SU-DHL-6 (cell line): ENCODE measurements around the gene LCP2.

Experiments used
- H2AFZ ChIP-seq: fragments of 200-600 bp; sonication (generic); 2 replicates; pipeline ENCODE4 v1.6.1; 2014; ENCODE audit warnings: low read depth, mild to moderate bottlenecking, moderate library complexity, mixed read lengths, antibody characterized with exemption, low read length; ENCODE audit not compliant: severe bottlenecking
- H3F3A ChIP-seq: fragments of 200-600 bp; shearing (Covaris generic); 2 replicates; pipeline ENCODE4 v1.6.0; 2016; ENCODE audit warnings: antibody characterized with exemption, mild to moderate bottlenecking; ENCODE audit not compliant: insufficient read depth
- H3K27ac ChIP-seq: fragments of 200-600 bp; sonication (generic); 2 replicates; pipeline ENCODE4 v1.5.1; 2016; ENCODE audit warnings: low read depth, mild to moderate bottlenecking, low read length, moderate library complexity, mixed read lengths
- H3K27me3 ChIP-seq: fragments of 200-600 bp; sonication (generic), shearing (Covaris generic); 2 replicates; pipeline ENCODE4 v1.6.0; 2014; ENCODE audit warnings: mild to moderate bottlenecking, low read length
- H3K36me3 ChIP-seq: fragments of 200-600 bp; sonication (generic); 2 replicates; pipeline ENCODE4 v1.6.1; 2014; ENCODE audit warnings: mild to moderate bottlenecking, low read length, mixed read lengths
- H3K4me2 ChIP-seq: fragments of 300-600, 200-600 bp; shearing (Covaris generic), sonication (generic); 2 replicates; pipeline ENCODE4 v1.6.0; 2014; ENCODE audit warnings: low read length, low read depth, mild to moderate bottlenecking; ENCODE audit not compliant: poor library complexity, severe bottlenecking
- H3K4me3 ChIP-seq: fragments of 200-600 bp; sonication (generic); 2 replicates; pipeline ENCODE4 v1.5.1; 2014; ENCODE audit warnings: antibody characterized with exemption, low read length, mild to moderate bottlenecking, mixed read lengths; ENCODE audit not compliant: insufficient read depth, poor library complexity, severe bottlenecking
- H3K79me2 ChIP-seq: fragments of 200-600 bp; sonication (generic); 2 replicates; pipeline ENCODE4 v1.6.1; 2014; ENCODE audit warnings: mild to moderate bottlenecking, low read length, moderate library complexity; ENCODE audit not compliant: insufficient read depth
- H3K9ac ChIP-seq: fragments of 200-600 bp; sonication (generic); 2 replicates; pipeline ENCODE4 v1.7.0; 2014; ENCODE audit warnings: mild to moderate bottlenecking, low read length
- H3K9me2 ChIP-seq: fragments of 200-600 bp; sonication (generic); replicated peaks from 2 replicates; pipeline ENCODE4 v1.6.1; 2014; ENCODE audit warnings: low read length; ENCODE audit not compliant: insufficient read depth
- H3K9me3 ChIP-seq: fragments of 200-600 bp; sonication (generic); 2 replicates; pipeline ENCODE4 v1.6.1; 2014; ENCODE audit warnings: low read length, mixed read lengths; ENCODE audit not compliant: insufficient read depth
- H4K20me1 ChIP-seq: fragments of 200-600 bp; sonication (generic); 2 replicates; pipeline ENCODE4 v1.6.1; 2014; ENCODE audit warnings: low read depth, mild to moderate bottlenecking, antibody characterized with exemption, low read length, moderate library complexity, mixed read lengths
- CTCF ChIP-seq: fragments of 200-600 bp; sonication (generic); IDR thresholded peaks from one replicate; pipeline ENCODE4 v1.5.1; 2017; ENCODE audit warnings: antibody characterized with exemption, mild to moderate bottlenecking, low read length, moderate library complexity; ENCODE audit not compliant: insufficient read depth, poor library complexity, severe bottlenecking
- EZH2phosphoT487 ChIP-seq: fragments of 200-600 bp; sonication (generic), shearing (Covaris generic); conservative IDR thresholded peaks from 2 replicates; pipeline ENCODE4 v1.6.1; 2018; ENCODE audit warnings: mild to moderate bottlenecking, antibody characterized with exemption, low read length, moderate library complexity, mixed read lengths

The LCP2 gene

GRCh38 chr5:170263906-170264305 lies 33.7 kb downstream of the LCP2 start:
- H3K4me3 ChIP-seq = no peak overlapping the region
- no peaks in the 10 kb centered on the region for H3K9me2 ChIP-seq
- H3F3A ChIP-seq = no peaks in the 10 kb centered on the region
- H3K79me2 ChIP-seq = no peaks in the 10 kb centered on the region
- H4K20me1 ChIP-seq = no peaks in the 10 kb centered on the region
- no peak overlapping the region for H3K27ac ChIP-seq
- H3K27me3 ChIP-seq = no peaks in the 10 kb centered on the region
- no peak overlapping the region for H3K4me2 ChIP-seq
- H2AFZ ChIP-seq = no peak overlapping the region
- no peaks in the 10 kb centered on the region for H3K36me3 ChIP-seq
- H3K9me3 ChIP-seq = no peaks in the 10 kb centered on the region
- H3K9ac ChIP-seq = no peak overlapping the region
- TF ChIP-seq EZH2phosphoT487 (no peak), CTCF (no peak)

DNA sequence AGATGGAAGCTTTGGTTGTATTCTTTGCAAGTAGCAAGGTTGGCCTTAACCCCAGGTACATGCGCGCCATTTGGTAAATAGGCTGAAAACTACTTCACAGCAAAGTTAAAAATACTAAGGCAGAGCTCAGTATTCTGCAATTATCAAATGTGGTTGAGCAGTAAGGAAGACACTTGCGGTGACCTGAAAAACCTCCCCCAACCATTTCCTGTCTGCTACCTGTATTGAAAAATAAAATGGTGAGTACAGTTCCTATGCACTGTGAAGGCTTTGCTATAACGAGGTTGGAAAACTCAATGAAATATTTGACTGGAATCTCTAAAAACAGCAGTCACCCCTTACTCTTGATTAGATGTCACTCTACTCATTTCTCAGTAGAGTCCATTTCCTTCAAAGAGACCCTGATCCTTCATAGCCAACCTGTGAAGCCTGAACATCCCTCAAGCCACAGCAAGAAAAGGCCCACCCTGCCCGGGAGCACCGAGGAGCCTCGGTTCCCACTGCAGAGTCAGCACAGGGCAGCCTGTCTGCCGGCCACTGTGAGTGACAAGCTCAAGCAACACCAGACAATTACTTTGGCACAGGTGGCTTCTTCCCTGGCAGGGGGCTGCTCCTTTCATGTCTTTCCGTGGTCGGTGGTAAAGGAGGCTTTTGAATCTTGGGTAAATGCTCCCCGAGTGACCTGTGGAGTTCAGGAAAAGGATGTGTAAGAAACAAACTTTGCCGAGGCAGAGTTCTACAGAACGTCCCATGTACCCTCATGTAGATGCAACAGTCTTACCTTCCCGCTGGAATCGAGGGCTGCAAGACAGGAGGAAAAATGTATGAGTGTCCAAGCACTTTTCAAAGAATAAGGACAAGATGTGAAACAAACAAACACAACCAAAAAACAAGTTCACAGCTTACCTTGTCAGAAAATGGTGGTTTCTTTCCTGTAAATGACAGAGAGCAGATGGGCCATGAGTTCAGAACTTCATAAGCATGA lies 35.2 kb downstream of the LCP2 start:
- Histone ChIP-seq H3K4me2 (no peak overlapping the region), H3F3A (no peaks in the 10 kb centered on the region), H3K9me3 (no peaks in the 10 kb centered on the region), H3K27me3 (no peaks in the 10 kb centered on the region), H3K27ac (no peak overlapping the region), H4K20me1 (no peaks in the 10 kb centered on the region), H3K9me2 (no peaks in the 10 kb centered on the region), H3K9ac (no peak overlapping the region), H3K79me2 (no peaks in the 10 kb centered on the region), H3K36me3 (no peaks in the 10 kb centered on the region), H2AFZ (no peak overlapping the region), H3K4me3 (no peak overlapping the region)
- no peak for TF ChIP-seq EZH2phosphoT487
- TF ChIP-seq CTCF = no peak

GRCh38 chr5:170261528-170262043 lies 36.0 kb downstream of the LCP2 start:
- H3K9me2 ChIP-seq = no peaks in the 10 kb centered on the region
- no peaks in the 10 kb centered on the region for H4K20me1 ChIP-seq
- H3K79me2 ChIP-seq = no peaks in the 10 kb centered on the region
- no peaks in the 10 kb centered on the region for H3F3A ChIP-seq
- H3K4me3 ChIP-seq = no peak overlapping the region
- H3K4me2 ChIP-seq = no peak overlapping the region
- no peak overlapping the region for H3K27ac ChIP-seq
- H2AFZ ChIP-seq = no peak overlapping the region
- no peaks in the 10 kb centered on the region for H3K36me3 ChIP-seq
- H3K27me3 ChIP-seq = no peaks in the 10 kb centered on the region
- no peak for TF ChIP-seq EZH2phosphoT487
- no peak for TF ChIP-seq CTCF
- H3K9me3 ChIP-seq = no peaks in the 10 kb centered on the region
- H3K9ac ChIP-seq = no peak overlapping the region
